ENCODE results near the gene NSUN3. TPM values are rescaled to one million over a fixed set of nuclear protein-coding genes. Genes with fewer than 3 reads are reported as not detected.

The NSUN3 gene
- total and polyA plus RNA-seq, 2 of the 8 experiments (the other 6 are each of a cell fraction or from before 2014, with no cell fraction given): 2.1 to 5.1 TPM

DNA sequence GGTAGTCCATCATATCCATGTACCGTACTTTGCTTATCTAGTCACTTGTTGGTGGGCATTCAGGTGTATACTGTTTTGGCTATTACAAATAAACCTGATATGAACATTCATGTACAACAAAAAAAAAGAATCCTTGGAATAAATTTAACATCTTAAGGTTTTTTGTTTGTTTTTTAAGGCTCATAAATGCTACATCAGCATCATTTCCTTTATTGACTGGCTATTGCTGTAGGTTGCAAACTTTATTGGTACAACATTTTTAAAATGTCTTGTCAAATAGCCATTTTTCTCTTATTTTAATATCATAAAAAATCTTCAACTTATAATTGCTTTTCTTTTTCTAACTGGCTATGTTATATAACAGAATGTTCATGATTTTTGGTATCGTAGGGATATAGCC lies 16.3 kb upstream of the NSUN3 start:
- Histone ChIP-seq H3K18ac (ENCODE audit: extremely low read depth, low read length) (no peak overlapping the region), H3K23me2 (ENCODE audit: low read depth, low read length) (no peaks in the 10 kb centered on the region), H3K23ac (ENCODE audit: insufficient read length) (no peak overlapping the region), H2BK120ac (replicated peaks; ENCODE audit: low read depth, low read length) (no peak overlapping the region), H3K4ac (replicated peaks; ENCODE audit: insufficient read length, low read depth, low read length) (no peak overlapping the region), H4K8ac (ENCODE audit: extremely low read depth, insufficient read depth, low read length) (no peak overlapping the region), H2BK15ac (ENCODE audit: low read length) (no peak overlapping the region), H4K91ac (replicated peaks; ENCODE audit: insufficient read length, low read length) (no peak overlapping the region), H3K14ac (ENCODE audit: insufficient read length) (no peak overlapping the region), H3K4me1 (replicated peaks in 1 of 4; ENCODE audit: control insufficient read depth in 3 of 4, insufficient read depth in 4 of 4, low read length in 3 of 4) (no peaks in the 10 kb centered on the region), H3K4me2 (ENCODE audit: insufficient read depth in 1 of 2, low read depth in 2 of 2, low read length in 2 of 2) (no peak overlapping the region), H3K27me3 (replicated peaks in 1 of 4; ENCODE audit: control insufficient read depth in 3 of 4, extremely low read depth in 1 of 4, insufficient read depth in 3 of 4, low read length in 3 of 4) (no peaks in the 10 kb centered on the region), H3K4me3 (ENCODE audit: extremely low read depth in 1 of 4, insufficient read depth in 2 of 4, low read depth in 3 of 4, low read length in 4 of 4) (no peak overlapping the region), H3K79me1 (ENCODE audit: low read depth, low read length) (no peaks in the 10 kb centered on the region), H3K27ac (ENCODE audit: low read depth, low read length) (no peak overlapping the region), H3K56ac (replicated peaks; ENCODE audit: insufficient read length, low read depth, low read length) (no peak overlapping the region), H4K20me1 (replicated peaks in 1 of 2; ENCODE audit: control insufficient read depth in 1 of 2, insufficient read depth in 2 of 2, low read length in 2 of 2) (no peaks in the 10 kb centered on the region), H3K9me3 (ENCODE audit: insufficient read depth in 2 of 2, low read depth in 1 of 2, low read length in 1 of 2) (peaks cover 0 to 14% of the 10 kb centered on the region in 2 experiments; a peak in 3 of 4 replicates), H2AK5ac (ENCODE audit: low read depth, low read length) (no peak overlapping the region), H2BK20ac (ENCODE audit: low read length) (no peak overlapping the region), H4K5ac (ENCODE audit: insufficient read length, low read depth, low read length) (no peak overlapping the region), H2AFZ (ENCODE audit: low read length) (no peak overlapping the region), H2BK5ac (ENCODE audit: low read depth, low read length) (no peak overlapping the region), H3K9ac (replicated peaks in 1 of 4; ENCODE audit: extremely low read depth in 1 of 4, low read depth in 3 of 4, low read length in 3 of 4) (no peak overlapping the region), H3K36me3 (ENCODE audit: control insufficient read depth in 2 of 4, insufficient read depth in 4 of 4, low read length in 3 of 4) (peaks cover 0 to 23% (median 3%) of the 10 kb centered on the region in 4 experiments; a peak in 3 of 8 replicates), H2BK12ac (ENCODE audit: low read depth, low read length) (no peak overlapping the region), H3K79me2 (ENCODE audit: control insufficient read depth in 1 of 2, insufficient read depth in 2 of 2, low read length in 2 of 2) (no peaks in the 10 kb centered on the region)
- FAIRE-seq: no peak
- ChIA-PET POLR2A (ENCODE audit: partially characterized antibody) (no interaction called here), CTCF (ENCODE audit: partially characterized antibody) (no interaction called here)
- TF ChIP-seq ZNF274 (IDR thresholded peaks at IDR 0.05; ENCODE audit: borderline replicate concordance, extremely low read depth, low read length): no peak
- TF ChIP-seq JUND (IDR thresholded peaks at IDR 0.05; ENCODE audit: low read length): no peak
- no peak for TF ChIP-seq GTF2F1 (IDR thresholded peaks at IDR 0.05; ENCODE audit: borderline replicate concordance, low read depth, low read length)
- no peak for TF ChIP-seq JUN (IDR thresholded peaks at IDR 0.05; ENCODE audit: low read depth, low read length)
- WGBS, 2 experiments (ENCODE audit: extremely low coverage in 1 of 2, insufficient coverage in 1 of 2, insufficient read length in 1 of 2, insufficient replicate concordance in 2 of 2, low coverage in 1 of 2, low lambda C conversion rate in 2 of 2, missing lambda C conversion rate in 1 of 2): 96% methylated on average over 2 of the region's 2 CpGs; no CpG with 5 or more reads in 1 of the 2 experiments
- DNase-seq (ENCODE audit: low read depth in 1 of 2, low spot score in 2 of 2): no peak
